Activated naive CD4-positive, alpha-beta T cell (primary cell): ENCODE results near the gene HES1.
"Not testable (repeated sequence)": the region's sequence is repeated elsewhere in the genome, so short reads cannot be mapped to it uniquely, and the experiment has no call there.

ENCODE experiments used
- DNase-seq, 4 experiments: peaks; one replicate each; lab custom pipeline; 2025; lab: John Stamatoyannopoulos, UW

Gene HES1, protein sequence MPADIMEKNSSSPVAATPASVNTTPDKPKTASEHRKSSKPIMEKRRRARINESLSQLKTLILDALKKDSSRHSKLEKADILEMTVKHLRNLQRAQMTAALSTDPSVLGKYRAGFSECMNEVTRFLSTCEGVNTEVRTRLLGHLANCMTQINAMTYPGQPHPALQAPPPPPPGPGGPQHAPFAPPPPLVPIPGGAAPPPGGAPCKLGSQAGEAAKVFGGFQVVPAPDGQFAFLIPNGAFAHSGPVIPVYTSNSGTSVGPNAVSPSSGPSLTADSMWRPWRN

DNA sequence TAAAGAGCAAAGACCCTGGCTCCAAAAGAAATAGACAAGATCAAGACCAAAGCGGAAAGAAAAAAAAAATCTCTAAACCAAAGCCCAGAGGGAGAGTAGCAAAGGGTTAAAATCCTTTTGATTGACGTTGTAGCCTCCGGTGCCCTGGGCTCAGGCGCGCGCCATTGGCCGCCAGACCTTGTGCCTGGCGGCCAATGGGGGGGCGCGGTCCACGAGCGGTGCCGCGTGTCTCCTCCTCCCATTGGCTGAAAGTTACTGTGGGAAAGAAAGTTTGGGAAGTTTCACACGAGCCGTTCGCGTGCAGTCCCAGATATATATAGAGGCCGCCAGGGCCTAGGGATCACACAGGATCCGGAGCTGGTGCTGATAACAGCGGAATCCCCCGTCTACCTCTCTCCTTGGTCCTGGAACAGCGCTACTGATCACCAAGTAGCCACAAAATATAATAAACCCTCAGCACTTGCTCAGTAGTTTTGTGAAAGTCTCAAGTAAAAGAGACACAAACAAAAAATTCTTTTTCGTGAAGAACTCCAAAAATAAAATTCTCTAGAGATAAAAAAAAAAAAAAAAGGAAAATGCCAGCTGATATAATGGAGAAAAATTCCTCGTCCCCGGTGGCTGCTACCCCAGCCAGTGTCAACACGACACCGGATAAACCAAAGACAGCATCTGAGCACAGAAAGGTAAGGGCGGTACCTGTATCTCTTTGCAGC lies at the start of gene HES1:
TSS of gene HES1 (plus strand) at position 343 of the 713 bp plus-strand sequence. CDS start at position 576, 233 bp downstream.
- no peak for DNase-seq

DNA sequence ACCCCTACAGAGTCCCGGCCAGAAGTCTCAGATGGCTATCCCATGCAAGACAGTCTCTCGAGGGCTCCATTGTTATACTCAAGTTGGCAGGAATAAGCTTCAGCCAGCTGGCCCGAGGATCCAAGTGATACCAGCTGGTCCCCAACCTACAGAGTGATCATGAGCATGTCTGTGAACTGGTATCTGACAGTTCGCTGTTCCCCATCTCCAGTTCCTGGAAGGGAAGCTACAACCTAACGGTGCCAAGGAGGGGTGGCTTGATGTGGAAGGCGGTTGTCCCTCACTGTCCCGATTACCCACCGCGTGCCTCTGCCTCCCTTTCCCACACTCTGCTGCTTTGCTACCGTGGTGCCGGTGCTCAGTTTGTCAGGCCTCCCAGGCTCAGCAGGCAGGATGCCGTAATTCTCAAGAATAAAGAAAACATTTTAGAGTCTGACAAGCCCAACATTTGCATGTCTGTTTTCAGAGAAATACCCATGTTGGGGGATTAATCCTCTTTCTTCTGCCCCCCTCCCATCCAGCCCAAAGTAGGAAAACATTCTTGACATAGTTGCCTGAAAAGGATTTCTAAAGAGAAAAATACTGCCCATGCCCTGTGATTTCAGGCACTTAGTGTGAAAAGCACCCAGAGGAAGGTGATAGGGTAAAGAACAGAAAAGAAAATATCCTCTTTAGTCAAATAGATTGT lies 49.4 kb upstream of the HES1 start:
- DNase-seq, result no peak

DNA sequence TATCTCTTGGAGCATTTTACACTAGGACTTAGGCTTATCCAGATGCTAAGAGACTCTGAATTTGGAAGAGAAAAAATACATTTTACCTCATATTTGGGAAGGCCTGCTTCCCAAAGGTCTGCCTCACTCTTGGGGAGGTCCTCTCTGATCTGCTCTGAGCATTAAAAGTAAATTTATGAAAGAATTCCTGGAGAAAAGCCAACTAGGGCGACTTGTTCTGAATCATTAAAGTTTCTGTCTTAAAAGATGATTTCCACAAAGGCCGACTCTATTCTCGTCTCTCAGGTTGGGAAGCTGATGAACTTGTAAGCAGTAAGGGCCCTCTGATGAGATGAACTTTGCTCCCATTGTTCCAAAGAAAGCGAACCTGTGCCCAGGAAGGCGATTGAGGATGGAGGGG lies 48.7 kb upstream of the HES1 start:
- DNase-seq, result no peak

DNA sequence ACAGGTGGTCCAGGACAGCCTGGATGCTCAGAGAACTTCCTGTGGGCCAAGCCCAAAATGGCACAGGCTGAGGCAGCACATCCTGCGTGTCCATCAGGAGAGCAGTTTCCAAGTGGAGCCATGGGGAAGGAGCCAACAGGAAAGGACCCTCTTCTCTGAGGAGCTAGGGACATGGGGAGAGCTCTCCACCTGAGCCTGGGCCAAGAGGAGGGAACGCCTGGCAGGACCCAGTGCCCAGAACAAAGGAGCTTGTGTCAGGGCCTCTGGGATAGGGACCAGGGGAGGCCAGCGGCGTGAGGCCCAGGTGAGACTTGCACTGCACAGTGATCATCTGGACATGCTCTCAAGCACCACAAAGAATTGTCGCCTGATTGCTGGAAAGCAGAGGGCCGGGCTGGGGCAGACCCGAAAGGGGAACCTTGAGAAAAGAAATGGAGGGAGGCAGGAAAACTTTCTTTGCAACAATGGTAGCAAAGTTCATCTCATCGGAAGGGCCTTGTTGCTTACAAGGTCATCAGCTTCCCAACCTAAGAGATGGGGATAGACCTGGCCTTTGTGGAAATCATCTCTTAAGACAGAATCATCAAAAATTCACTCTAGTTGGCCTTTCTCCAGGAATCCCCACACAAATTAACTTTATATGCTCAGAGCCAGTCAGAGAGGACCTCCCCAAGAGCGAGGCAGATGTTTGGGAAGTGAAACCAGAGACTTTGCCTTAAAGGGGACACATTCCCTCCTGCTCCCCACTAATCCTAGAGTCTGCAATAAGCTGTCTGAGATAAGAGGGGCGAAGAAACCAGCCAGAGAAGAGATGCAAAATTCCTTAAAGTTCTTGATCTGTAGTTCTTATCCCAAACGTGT lies 47.7 kb upstream of the HES1 start:
- DNase-seq, result no peak

DNA sequence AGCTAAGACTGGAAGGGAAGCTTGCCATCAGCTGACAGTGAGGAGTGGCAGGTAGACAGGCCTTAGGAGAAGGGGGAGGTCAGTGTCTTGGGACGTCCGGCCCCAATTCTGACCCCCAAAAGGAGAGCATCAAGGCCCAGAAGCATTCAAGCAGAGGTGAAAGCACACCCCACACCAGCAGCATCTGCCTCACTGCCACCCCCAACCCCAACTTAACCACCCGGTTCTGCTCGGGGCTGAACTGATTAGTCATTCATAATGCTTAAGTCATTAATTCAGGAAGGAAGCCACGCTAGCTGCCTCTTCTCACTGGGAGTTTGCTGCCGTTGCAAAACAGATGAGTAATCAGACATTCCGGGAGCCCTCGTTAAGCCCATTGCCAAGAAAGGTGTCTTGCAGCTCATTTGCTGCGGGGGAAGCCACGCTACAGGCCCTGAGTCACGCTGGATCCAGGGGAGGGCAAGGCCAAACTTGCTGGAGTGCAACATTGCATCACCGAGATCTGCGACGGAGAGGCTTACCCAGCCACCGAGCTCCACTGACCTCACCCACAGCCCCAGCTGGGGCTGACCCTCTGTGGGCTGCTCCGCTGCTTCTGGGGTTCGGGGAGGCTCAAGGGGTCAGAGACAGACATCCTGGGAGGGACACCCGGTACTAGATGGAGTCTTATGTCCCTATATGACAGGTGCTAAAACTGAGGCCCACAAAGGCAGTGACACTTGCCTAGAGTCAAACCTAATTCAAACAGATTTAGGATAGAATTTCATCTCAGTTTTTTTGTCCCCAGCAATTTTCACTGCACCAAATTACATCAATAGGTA lies 46.4 kb upstream of the HES1 start:
- DNase-seq, result no peak

DNA sequence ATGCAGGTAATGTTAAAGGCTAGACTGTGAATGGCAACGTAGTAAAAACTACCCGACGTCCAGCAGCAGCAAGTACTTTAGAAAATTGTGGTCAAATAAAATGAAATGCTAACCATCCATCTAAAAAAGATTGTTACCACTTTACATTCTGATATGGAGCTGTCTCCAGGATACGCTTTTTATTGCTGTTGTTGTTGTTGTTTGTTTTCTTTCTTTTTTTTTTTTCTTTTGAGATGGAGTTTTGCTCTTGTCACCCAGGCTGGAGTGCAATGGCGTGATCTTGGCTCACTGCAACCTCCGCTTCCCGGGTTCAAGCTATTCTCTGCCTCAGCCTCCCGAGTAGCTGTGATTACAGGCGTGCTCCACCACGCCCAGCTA lies 45.8 kb upstream of the HES1 start:
- not testable (repeated sequence) for DNase-seq

DNA sequence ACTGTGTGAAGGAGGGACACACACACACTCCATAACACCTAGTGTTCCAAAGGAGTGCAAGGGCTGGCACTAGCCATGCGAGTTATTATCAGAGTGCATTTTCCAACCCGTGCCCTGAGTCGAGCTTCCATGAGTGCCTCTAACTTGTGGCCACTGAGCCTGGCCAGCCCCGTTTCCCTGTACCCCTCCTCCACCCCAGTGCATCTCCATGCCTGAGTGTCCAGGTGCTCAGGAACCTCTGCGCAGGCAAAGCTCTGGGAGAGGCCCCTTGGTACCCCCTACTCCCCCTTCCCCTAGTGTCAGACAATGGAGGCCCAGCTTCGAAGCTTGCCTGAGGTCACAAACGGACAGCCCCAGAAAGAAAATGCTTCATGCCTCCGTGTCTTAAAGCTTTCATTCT lies 45.2 kb upstream of the HES1 start:
- no peak for DNase-seq

DNA sequence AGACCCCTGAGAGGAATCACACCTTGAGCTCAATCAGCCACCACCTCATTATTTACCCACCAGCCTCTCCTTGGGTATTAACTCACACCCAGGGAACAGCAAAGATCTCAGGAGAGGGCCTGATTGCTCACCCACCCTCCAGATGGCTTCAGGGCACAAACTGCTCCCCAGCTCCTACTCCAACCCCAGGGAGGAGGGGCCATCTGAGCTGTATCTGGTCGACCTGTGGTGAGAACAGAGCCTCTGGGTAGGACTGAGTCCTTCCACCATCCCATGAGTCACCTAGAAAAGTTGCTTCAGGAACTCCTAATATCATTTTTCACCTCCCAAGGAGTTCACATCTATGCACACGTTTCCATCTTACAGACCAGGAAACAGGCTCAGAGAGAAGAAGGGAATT lies 44.8 kb upstream of the HES1 start:
- no peak for DNase-seq

DNA sequence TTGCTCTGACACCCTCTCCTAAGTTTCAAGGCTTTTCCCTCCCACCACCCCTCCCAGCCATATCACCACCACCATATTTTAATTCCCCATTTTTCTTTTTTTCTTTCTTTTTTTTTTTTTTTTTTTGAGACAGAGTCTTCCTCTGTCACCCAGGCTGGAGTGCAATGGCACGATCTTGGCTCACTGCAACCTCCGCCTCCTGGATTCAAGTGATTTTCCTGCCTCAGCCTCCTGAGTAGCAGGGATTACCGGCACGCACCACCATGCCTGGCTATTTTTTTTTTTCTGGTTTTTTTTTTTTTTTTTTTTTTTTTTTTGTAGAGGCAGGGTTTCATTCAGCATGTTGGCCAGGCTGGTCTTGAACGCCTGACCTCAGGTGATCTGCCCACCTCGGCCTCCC lies 44.1 kb upstream of the HES1 start:
- DNase-seq, result not testable (repeated sequence)

DNA sequence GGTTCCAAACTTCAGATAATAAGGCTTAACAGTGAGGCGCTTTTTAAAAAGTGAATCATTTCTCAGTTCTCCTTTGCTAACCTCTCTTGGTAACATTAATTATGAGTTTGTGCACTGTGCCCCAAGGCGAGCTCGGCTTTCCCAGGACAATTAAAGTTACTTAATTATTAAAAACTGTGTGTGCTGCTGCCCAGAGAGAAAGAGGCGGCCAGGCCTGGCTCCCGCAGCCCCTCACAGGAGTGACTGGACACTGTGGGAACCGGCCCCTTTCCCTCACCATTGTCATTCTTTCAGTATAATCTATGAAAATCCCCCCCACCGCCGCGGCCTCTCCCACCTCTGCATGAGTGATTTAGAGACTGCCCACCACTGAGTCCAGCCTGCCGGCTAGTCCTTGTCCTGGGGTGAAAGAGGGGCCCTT lies 43.1 kb upstream of the HES1 start:
- no peak for DNase-seq

DNA sequence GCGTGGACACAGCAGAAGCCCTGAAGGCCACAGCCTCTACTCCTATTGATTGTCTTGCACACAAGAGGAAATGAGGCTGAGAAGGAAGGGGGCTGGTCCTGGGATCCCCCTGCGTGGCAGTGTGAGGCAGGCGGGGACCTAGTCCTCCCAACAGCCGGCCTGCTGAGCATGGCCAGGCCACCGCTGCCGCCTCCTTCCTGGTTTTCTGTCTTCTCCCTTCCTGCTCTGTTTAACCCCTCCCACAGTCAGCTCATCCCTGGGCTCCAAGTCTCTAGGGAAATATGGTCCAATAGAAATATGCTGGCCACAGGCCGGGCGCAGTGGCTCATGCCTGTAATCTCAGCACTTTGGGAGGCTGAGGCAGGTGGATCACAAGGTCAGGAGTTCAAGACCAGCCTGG lies 42.1 kb upstream of the HES1 start:
- DNase-seq, result no peak

DNA sequence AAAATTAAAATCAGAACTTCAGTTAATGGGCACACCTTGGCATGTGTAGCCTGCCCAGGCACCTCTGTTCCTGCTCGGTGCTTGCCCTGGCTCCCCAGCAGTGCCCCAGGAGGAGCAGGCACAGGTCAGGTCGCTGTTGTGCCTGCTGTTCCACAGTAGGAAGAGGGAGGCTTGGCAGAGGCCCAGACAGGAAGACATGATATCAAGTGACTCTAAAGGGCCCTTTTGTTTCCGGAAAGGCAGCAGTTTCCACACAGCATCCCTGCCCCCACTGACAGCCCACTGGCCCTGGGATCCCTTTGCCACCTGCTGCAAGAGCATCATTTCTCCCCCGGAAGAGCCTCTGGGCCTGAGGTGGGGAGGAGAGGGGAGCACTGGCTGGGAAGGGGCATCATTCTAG lies 40.5 kb upstream of the HES1 start:
- DNase-seq, result no peak

DNA sequence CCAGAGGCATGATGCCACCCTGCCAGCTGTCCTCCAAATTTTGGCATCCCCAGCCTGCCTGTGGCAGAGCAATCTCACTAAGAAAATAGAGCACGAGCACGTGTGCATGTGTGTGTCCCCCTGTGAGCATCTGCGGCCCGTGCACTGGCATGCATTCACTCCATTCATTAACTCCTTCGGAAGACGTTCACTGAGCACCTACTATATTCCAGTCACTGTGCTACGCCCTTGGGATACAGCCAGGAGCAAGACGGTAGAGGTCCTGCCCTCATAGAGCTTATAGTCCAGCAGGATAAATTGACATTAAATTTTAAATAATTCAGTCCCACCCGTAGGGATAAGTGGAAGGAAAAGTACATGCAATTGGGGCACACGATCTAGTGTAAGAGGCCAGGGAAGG lies 40.0 kb upstream of the HES1 start:
- DNase-seq, result no peak

DNA sequence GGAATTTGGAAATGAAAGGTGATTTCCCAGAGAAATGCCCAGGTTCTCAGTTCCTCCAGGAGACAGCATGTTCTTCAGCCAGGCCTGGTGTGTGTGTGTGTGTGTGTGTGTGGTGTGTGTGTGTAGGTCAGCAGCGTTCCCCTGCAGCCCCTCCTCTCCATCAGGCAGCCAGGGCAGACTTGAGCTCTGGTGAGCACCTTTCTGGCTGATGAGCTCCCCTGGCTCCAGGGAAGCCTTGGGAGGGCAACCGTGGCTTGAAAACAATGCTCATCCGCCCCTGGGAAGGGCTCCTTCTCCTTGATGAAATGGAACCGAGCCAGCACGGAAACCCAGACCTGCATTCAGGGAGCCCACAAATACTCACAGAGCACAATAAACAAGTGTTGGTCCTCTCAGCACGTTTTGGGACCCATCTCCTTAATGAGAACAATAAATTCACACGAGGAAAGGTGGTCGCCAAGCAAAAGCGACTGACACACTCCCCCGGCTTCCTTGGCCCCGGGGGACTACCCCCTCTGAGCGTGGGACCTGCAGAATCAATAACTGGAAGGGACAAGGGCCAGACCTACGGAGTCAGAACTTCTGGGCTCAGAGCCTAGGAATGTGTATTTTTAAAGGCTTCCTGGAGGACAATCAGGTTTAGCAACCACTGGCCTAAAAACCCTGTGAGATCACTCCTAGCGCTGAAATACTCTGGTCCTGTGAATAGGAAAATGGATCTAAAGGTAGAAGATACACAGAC lies 38.6 kb upstream of the HES1 start:
- DNase-seq, result no peak

DNA sequence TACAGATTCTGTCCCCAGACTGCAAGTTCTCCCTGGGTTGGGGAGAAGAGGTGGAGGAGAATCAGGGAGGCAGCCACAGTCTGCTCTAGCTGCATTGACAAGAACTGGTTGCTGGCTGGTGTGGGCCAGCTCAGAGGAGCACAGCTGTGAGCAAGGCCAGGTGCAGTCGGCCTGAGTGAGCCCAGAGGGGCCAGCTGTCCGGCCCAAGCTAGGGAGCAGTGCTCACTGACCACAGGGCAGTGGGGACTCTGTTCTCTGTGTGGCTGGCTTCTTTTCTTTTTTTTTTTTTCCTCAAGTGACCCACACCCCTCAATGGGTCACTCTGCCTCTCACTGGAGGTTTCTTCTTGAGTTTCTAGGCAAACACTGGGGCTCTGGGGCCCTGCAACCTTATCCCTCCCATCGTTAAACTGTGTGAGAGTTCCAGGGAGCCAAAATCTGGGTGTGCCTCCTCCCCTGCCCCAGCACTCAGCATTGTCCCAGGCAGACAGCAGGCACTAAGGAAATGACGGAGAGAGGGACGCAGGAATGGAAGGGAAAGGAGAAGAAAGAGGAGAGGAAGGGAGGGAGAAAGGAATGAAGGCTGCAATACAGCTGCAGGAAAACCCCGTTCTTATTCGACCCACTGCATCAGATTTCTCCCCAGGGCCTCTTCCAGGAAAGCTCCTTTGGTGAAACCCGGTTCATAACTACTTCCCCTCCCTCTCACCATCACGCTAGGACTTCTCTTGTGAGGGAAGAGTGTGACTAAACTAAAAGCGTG lies 37.7 kb upstream of the HES1 start:
- no peak for DNase-seq

DNA sequence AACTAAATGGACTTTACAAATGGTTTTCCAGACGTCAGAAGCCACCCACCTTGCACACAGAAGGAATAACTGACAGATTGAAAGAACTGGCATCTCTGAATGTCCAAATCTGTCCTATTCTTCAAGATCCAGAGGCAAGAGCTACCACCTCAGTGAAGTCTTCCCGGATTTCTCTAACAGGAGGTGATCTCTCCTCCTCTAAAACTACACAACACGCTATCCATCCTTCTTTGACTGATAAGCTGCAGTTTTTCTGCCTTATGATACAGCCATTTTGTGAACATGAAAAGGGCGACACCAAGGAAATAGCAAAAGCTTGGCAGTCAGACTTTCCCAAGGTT lies 37.1 kb upstream of the HES1 start:
- no peak for DNase-seq

DNA sequence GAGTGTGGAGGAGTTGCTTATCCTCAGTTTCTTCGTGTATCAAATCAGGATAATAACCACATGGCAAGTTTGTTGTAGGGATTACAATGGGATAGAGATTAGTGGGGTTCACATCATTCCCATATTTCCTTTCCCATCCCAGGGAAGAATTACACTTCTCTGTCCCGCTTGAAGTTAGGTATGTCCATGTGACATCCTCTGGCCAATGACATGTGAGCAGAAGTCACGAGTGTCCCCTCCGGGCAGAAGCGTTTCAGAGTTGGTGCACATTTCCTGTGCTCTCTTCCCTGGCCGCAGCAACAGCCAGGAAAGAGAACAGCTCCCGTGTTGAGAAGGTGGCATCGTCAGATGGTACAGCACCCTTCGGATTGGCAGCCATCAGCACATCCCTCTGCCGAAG lies 36.7 kb upstream of the HES1 start:
- DNase-seq, result no peak

DNA sequence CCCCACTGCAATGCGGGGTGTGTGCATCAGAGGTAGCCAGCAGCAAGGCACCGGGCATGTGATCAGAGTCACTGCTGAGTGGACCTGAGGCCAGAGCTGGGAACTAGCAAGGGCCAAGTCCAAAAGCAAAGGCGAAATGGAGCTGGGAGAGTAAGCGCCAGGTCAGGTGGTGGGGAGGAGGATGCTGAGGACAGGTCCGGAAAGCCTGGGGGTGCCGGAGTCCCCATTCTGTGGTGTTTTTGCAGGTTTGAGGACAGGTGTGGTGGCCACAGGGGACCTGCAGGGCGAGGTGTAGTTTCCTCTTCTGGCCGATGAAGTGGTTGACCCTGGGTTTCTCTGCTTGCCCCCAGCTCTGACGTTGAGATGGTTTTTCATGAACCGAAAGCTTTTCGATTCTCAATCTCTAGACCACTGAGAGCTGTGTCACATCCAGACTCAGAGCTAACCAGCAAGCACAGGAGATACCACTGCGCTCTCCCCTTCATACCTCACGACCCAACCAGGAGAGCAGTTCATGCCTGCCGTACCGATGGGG lies 35.0 kb upstream of the HES1 start:
- DNase-seq, result no peak

DNA sequence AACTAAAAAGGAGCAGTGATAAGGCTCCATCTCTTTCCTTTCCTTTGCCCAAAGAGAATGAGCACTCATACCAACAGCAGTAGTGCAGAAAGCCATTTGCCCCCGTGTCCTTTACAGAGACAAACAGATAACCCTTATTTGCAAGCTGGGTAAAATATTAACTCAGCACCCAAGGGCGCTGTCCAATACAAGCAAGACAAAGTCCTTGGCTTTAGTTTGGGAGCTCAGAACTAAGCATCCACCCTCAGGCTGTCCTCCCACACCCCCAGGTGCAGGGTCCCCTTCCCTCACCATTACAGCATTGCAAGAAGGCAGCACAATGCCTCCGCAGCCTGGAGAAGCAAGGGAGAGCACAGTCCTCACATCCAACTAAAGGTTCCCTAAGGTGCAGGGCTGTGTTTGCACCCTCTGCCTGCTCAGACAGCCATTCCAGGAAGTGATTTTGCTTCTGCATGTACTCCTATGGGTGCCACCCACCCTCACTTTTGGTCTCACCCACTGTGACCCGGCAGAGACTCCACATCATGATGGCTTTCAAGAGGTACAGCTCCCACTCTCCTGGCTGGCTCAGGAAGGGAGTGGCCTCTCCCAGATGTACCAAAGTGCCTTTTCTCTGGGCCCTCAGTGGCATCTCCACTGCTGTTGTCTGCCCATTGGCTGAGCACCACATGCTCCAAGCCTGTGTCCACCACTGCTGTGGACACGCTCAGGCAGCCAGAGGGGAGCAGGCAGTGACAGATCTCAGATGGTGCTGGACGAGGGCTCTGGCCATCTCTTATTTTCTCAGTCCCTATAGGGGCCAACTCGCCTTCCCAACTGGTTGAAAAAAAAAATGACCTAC lies 34.1 kb upstream of the HES1 start:
- DNase-seq, result no peak
